Omental fat pad (tissue), 4 donors: ENCODE measurements around the gene TMEM151B. TPM values are rescaled to one million over a fixed set of nuclear protein-coding genes. Genes with fewer than 3 reads are reported as not detected.

Source experiments
- ATAC-seq: fragments of 150-250 bp; one replicate; pipeline ENCODE4 v1.9.1; 2016; ENCODE audit warnings: mild to moderate bottlenecking, moderate library complexity; ENCODE audit not compliant: low FRiP score
- DNase-seq: peaks from one replicate; pipeline ENCODE4 v3.0.0-alpha.2; 2019; ENCODE audit warnings: low spot score
- CTCF ChIP-seq, 3 donors: fragments of 450-650 bp; IDR thresholded peaks; one replicate each; pipeline ENCODE4 v1.5.1; 2016 to 2017; ENCODE audit warnings: antibody characterized with exemption in 3 of 3, mild to moderate bottlenecking in 3 of 3, moderate library complexity in 2 of 3
- total RNA-seq, 4 donors: library from RNA; depleted of rRNA; stranded (reverse); fragments of >200 nt; gene quantifications; one replicate each; pipeline ENCODE4 v1.1.0, GENCODE V29; 2016

Gene TMEM151B
- total RNA-seq, 4 donors from 2014 or later, result 0.19 TPM; not detected in 3

GRCh38 chr6:44278315-44278714 is 8.1 kb downstream of the TMEM151B start:
- ATAC-seq, result no peak
- no peak for TF ChIP-seq CTCF (IDR thresholded peaks at IDR 0.05)
- DNase-seq, result no peak

- no peak for DNase-seq
- no peak for TF ChIP-seq CTCF (IDR thresholded peaks at IDR 0.05)
- no peak for ATAC-seq
These were observed 8.8 kb downstream of the TMEM151B start for GRCh38 chr6:44278774-44279697.

- ATAC-seq, result no peak
- TF ChIP-seq CTCF (IDR thresholded peaks at IDR 0.05), result no peak
These were observed 13.9 kb downstream of the TMEM151B start for GRCh38 chr6:44284121-44284520.

GRCh38 chr6:44284867-44285266 is 14.6 kb downstream of the TMEM151B start:
- DNase-seq, result no peak
- no peak for ATAC-seq
- TF ChIP-seq CTCF (IDR thresholded peaks at IDR 0.05), result no peak

More at GRCh38 chr6:44284121-44284520, 13.9 kb downstream of the TMEM151B start:
- DNase-seq, result no peak

GRCh38 chr6:44285552-44286284 is 15.5 kb downstream of the TMEM151B start:
- TF ChIP-seq CTCF (IDR thresholded peaks at IDR 0.05), result no peak
- DNase-seq (no peak), ATAC-seq (no peak)

- no peak for DNase-seq
- ATAC-seq, result no peak
- no peak for TF ChIP-seq CTCF (IDR thresholded peaks at IDR 0.05)
These were observed 16.0 kb downstream of the TMEM151B start for GRCh38 chr6:44286285-44286565.
